Epidermal melanocyte (primary cell): ENCODE results near the gene SPDYE17.
"Not testable (repeated sequence)": the region's sequence is repeated elsewhere in the genome, so short reads cannot be mapped to it uniquely, and the experiment has no call there.

ENCODE experiments used
- DNase-seq: peaks from one replicate; pipeline ENCODE4 v3.0.0; 2011; ENCODE audit warnings: low spot score; ENCODE audit not compliant: insufficient read length

The SPDYE17 gene

GRCh38 chr7:76998764-76999450 is 33.3 kb downstream of the SPDYE17 start:
- DNase-seq: not testable (repeated sequence)

- no peak for DNase-seq
These were observed 33.9 kb downstream of the SPDYE17 start for GRCh38 chr7:76998285-76998589.

GRCh38 chr7:76997381-76998284 is 34.5 kb downstream of the SPDYE17 start:
- DNase-seq: no peak

- DNase-seq: not testable (repeated sequence)
These were observed 35.2 kb downstream of the SPDYE17 start for GRCh38 chr7:76996932-76997331.

GRCh38 chr7:76994286-76994685 is 37.9 kb downstream of the SPDYE17 start:
- DNase-seq: not testable (repeated sequence)

- DNase-seq: not testable (repeated sequence)
These were observed 38.3 kb downstream of the SPDYE17 start for GRCh38 chr7:76993831-76994230.

- not testable (repeated sequence) for DNase-seq
These were observed 39.3 kb downstream of the SPDYE17 start for GRCh38 chr7:76992871-76993270.

GRCh38 chr7:76992204-76992603 is 40.0 kb downstream of the SPDYE17 start:
- not testable (repeated sequence) for DNase-seq

- DNase-seq: not testable (repeated sequence)
These were observed 42.0 kb downstream of the SPDYE17 start for GRCh38 chr7:76990202-76990601.

- DNase-seq: not testable (repeated sequence)
These were observed 46.0 kb downstream of the SPDYE17 start for GRCh38 chr7:76985924-76986717.

GRCh38 chr7:76984784-76985136 is 47.4 kb downstream of the SPDYE17 start:
- DNase-seq: not testable (repeated sequence)

GRCh38 chr7:76983937-76984783 is 48.0 kb downstream of the SPDYE17 start:
- DNase-seq: not testable (repeated sequence)

GRCh38 chr7:76983333-76983732 is 48.8 kb downstream of the SPDYE17 start:
- DNase-seq: not testable (repeated sequence)

GRCh38 chr7:76982501-76982900 is 49.7 kb downstream of the SPDYE17 start:
- DNase-seq: not testable (repeated sequence)

- DNase-seq: not testable (repeated sequence)
These were observed 50.8 kb downstream of the SPDYE17 start for GRCh38 chr7:76981187-76981970.

- DNase-seq: not testable (repeated sequence)
These were observed 51.6 kb downstream of the SPDYE17 start for GRCh38 chr7:76980576-76980975.

GRCh38 chr7:76977761-76978367 is 54.3 kb downstream of the SPDYE17 start:
- DNase-seq: not testable (repeated sequence)

GRCh38 chr7:76974793-76975579 is 57.2 kb downstream of the SPDYE17 start:
- DNase-seq: not testable (repeated sequence)

GRCh38 chr7:76974336-76974735 is 57.8 kb downstream of the SPDYE17 start:
- not testable (repeated sequence) for DNase-seq
